ENCODE results near the gene CPT2. TPM values are rescaled to one million over a fixed set of nuclear protein-coding genes. Genes with fewer than 3 reads are reported as not detected.

The CPT2 gene
- total RNA-seq, 2 experiments from 2014 or later, result 17.8 to 18.6 TPM

DNA sequence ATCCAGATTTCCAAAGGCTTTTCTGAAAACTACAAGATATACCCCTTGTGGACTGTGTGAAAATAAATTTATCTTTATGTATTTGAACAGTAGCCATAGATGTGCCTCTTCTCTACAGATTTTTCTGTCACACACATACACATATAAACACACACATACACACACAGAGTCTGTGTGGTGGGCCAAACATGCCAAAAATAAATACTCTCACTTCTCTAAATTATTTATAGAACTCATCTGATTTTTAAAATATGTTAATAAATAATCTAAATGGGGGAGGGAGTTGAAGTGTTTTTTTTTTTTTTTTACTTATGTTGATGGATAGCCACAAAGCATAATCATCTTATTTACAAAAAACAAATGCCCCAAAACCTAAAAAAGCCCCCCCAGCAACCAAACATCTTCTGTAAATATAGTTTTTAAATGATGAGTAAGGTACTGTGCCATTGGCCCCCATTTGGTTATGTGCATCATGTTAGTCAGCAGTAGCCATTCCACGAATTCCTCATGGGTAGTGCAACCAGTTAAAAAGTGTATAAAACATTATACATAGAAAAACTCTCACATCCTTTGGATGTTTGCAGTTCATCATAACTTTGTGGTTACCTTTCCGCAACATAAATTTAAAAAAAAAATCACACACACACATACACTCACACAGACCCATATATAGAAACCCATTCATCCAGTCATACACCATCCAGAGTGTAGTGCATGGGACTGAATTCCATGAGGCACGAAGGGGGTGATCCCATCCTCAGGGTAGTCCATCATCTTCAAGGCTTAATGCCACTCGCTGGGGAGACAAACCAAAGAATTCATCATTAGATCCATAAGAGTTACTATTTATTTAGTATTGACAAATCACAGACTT, 49.9 kb downstream of the CPT2 start:
- no peaks in the 10 kb centered on the region for H3K4me1 Mint-ChIP-seq (ENCODE audit: low read depth)
- no peak for ATAC-seq
- CTCF ChIA-PET, result interaction anchor here (1.2 kb wide), 1 partner anchor 12 kb away, joined by 3 read pairs; no protein-coding TSS in a partner anchor

DNA sequence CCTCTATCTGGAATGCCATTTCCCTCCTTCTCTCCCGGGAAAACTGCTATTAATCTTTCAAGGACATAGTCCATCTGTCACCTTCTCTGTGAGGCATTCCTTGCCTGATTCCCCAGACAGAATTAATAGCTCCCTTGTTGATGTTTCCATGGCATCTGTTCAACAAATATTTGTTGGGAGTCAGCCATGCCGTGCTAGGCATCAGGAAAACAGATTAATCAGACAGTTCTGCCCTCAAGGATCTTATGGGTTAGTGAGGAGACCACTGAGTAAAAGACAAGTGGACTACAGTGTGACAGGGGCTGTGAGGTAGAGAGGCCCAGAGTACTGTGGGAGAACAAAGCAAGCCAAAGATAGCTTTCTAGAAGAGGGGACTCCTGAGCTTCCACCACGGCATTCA, 53.1 kb downstream of the CPT2 start:
- Mint-ChIP-seq H3K4me3 (no peak overlapping the region), H3K4me1 (ENCODE audit: low read depth) (no peaks in the 10 kb centered on the region), H3K27ac (no peak overlapping the region), H3K36me3 (ENCODE audit: low read depth) (peaks cover 60% of the 10 kb centered on the region), H3K9me3 (no peaks in the 10 kb centered on the region), H3K27me3 (no peaks in the 10 kb centered on the region)
- ChIA-PET CTCF (no interaction called here), POLR2A (no interaction called here)
- intact Hi-C loops (cut with micrococcal nuclease), result no loop called here
- DNase-seq (no peak), ATAC-seq (no peak)
- TF ChIP-seq, protein P1, sequence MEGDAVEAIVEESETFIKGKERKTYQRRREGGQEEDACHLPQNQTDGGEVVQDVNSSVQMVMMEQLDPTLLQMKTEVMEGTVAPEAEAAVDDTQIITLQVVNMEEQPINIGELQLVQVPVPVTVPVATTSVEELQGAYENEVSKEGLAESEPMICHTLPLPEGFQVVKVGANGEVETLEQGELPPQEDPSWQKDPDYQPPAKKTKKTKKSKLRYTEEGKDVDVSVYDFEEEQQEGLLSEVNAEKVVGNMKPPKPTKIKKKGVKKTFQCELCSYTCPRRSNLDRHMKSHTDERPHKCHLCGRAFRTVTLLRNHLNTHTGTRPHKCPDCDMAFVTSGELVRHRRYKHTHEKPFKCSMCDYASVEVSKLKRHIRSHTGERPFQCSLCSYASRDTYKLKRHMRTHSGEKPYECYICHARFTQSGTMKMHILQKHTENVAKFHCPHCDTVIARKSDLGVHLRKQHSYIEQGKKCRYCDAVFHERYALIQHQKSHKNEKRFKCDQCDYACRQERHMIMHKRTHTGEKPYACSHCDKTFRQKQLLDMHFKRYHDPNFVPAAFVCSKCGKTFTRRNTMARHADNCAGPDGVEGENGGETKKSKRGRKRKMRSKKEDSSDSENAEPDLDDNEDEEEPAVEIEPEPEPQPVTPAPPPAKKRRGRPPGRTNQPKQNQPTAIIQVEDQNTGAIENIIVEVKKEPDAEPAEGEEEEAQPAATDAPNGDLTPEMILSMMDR (IDR thresholded peaks at IDR 0.05), result no peak

More for the DNA sequence above, 49.9 kb downstream of the CPT2 start:
- TF ChIP-seq, protein P1 (IDR thresholded peaks at IDR 0.05), result no peak
- DNase-seq, result no peak
- Mint-ChIP-seq H3K27ac (no peak overlapping the region), H3K4me3 (no peak overlapping the region), H3K9me3 (no peaks in the 10 kb centered on the region), H3K27me3 (no peaks in the 10 kb centered on the region), H3K36me3 (ENCODE audit: low read depth) (peaks cover 50% of the 10 kb centered on the region)
- intact Hi-C loops (cut with micrococcal nuclease), result no loop called here
- POLR2A ChIA-PET, result no interaction called here

DNA sequence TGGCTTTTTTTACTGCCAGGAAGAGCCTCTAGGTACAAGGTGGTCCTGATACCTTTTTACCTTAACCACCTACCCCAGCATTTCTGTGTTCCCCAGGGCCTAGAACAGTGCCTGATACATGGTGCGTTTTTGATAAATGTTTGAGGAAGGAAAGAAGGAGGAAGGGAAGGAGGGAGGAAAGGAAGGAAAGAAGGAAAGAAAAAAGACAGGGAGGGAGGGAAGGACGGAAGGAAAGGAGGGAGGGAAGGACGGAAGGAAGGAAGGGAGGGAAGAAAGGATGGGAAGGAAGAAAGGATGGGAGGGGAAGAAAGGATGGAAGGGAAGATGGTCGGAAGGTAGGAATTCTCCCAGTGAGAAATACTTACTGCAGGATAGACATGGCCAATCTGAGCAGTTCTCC, 53.7 kb downstream of the CPT2 start:
- ATAC-seq (no peak), DNase-seq (no peak)
- Mint-ChIP-seq H3K36me3 (ENCODE audit: low read depth) (peaks cover 66% of the 10 kb centered on the region), H3K9me3 (no peaks in the 10 kb centered on the region), H3K27ac (no peak overlapping the region), H3K4me1 (ENCODE audit: low read depth) (no peaks in the 10 kb centered on the region), H3K27me3 (no peaks in the 10 kb centered on the region), H3K4me3 (no peak overlapping the region)
- TF ChIP-seq, protein P1 (IDR thresholded peaks at IDR 0.05), result no peak
- intact Hi-C loops (cut with micrococcal nuclease), result no loop called here
- ChIA-PET CTCF (interaction anchor here (1.8 kb wide), 1 partner anchor 28 kb away, joined by 4 read pairs; no protein-coding TSS in a partner anchor), POLR2A (no interaction called here)

DNA sequence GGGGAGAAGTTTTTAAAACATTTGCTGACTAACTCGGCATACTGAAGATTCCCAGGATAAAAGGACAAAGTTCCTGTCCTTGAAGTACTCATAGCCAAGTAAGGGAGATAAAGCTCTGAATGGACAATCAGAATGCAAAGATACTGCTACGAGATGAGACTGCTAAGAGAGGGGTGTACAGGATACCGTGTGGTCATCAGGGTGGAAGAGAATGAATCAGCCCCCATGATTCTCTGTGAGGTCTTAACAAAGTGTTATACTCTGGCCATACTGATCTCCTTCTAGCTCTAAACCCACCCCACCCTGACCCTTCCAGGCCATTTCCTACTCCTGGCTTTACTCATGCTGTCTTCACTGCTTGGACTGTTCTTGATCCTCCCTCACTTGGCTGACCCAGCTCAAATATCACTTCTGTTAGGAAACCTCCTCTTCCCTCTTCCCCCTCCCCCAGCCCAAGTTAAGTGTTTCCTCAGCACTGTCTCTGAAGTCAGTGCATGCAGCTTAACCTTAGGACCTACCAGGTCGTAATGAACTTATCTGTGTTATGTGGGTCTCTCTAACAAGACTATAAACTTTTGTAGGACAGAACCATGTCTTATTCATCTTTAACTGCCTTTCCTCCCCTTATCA, 57.5 kb downstream of the CPT2 start:
- intact Hi-C loops (cut with micrococcal nuclease), result no loop called here
- H3K4me3 Mint-ChIP-seq, result no peak overlapping the region
- no peak for DNase-seq
- no peak for ATAC-seq
- no peaks in the 10 kb centered on the region for H3K9me3 Mint-ChIP-seq
- CTCF ChIA-PET, result interaction anchor here (1.0 kb wide), 1 partner anchor 14 kb away, joined by 3 read pairs; no protein-coding TSS in a partner anchor
- H3K4me1 Mint-ChIP-seq (ENCODE audit: low read depth), result no peaks in the 10 kb centered on the region
- H3K27me3 Mint-ChIP-seq, result no peaks in the 10 kb centered on the region
- TF ChIP-seq, protein P1 (IDR thresholded peaks at IDR 0.05), result no peak
- POLR2A ChIA-PET, result interaction anchor here (0.6 kb wide), 1 partner anchor 20 kb away, joined by 3 read pairs; no protein-coding TSS in a partner anchor
- no peak overlapping the region for H3K27ac Mint-ChIP-seq
- peaks cover 65% of the 10 kb centered on the region for H3K36me3 Mint-ChIP-seq (ENCODE audit: low read depth)

DNA sequence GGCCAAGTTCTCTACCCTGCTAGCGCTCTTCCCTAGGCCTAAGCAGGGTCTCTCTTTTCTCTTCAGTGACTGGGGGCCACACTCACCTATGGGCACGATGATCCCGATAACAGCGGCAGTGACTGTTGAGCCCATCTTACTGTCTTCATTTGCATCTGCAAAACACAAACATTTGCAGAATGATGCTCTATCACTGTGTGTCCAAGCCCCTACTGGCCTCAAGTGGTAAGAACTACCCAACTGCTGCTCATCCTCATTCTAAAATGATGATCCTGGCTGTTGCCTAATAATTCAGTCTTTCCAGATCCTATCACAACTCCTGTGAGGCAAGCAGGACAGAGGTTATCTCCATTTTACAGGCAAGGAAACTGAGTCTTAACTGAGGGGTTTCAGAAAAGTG, 58.4 kb downstream of the CPT2 start:
- H3K27ac Mint-ChIP-seq, result no peak overlapping the region
- intact Hi-C loops (cut with micrococcal nuclease), result no loop called here
- ATAC-seq (no peak), DNase-seq (no peak)
- ChIA-PET CTCF (interaction anchor here (1.8 kb wide), 1 partner anchor 138 kb away, joined by 4 read pairs; no protein-coding TSS in a partner anchor), POLR2A (no interaction called here)
- no peak overlapping the region for H3K4me3 Mint-ChIP-seq
- H3K9me3 Mint-ChIP-seq, result no peaks in the 10 kb centered on the region
- no peaks in the 10 kb centered on the region for H3K4me1 Mint-ChIP-seq (ENCODE audit: low read depth)
- TF ChIP-seq, protein P1 (IDR thresholded peaks at IDR 0.05), result no peak
- peaks cover 63% of the 10 kb centered on the region for H3K36me3 Mint-ChIP-seq (ENCODE audit: low read depth)
- no peaks in the 10 kb centered on the region for H3K27me3 Mint-ChIP-seq
